Astrocyte (in vitro differentiated cells and primary cell): Measurements from ENCODE around the gene VAC14.

Experiments used
- EZH2 ChIP-seq: IDR thresholded peaks from 2 replicates; pipeline ENCODE4 v1.6.1; 2012; ENCODE audit warnings: mild to moderate bottlenecking, low read length, inconsistent platforms; ENCODE audit not compliant: insufficient read depth
- TF ChIP-seq, protein P1 (sequence below): IDR thresholded peaks from 2 replicates; pipeline ENCODE4 v1.5.1; 2011; ENCODE audit warnings: low read depth, mild to moderate bottlenecking, inconsistent platforms, low read length, moderate library complexity; ENCODE audit not compliant: insufficient read depth

DNA sequence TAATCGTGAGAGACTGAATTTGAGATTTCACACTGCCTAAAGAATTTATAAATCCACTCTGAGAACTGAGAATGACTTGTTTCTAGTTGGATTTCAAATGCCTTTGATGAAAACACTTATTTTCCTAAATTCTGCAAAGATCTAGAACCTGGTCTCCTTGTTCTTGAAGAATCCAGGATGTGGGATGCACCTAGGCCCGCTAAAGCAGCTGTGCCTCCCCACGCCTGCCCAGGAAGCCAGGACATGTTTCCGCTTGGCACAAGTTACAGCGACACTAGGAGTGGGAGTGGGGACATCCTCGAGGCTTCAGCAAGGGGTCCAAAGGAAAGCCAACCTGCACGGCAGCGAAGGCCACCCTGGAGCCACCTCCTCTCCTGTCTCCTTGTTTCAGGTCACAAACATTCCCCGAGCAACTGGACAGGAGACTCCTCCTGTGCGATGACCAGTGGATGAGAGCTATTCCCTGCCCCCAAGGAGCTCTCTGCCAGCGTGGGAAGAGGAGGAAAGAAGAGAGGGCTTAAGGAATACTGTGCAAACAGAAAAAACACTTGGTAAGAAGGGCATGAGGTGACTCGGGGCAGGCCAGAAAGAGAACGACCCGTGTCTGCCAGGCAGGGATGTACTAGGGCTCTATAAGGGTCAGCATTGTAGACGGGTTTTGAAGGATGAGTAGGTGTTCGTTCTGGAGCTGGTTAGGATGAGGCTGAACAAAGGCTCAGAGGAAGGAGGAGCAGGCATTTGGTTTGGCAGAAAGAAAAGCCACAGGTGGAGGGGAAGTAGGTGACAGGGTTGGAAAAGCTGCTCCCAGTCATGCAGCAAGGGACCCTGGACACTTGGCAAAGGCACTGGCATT is 11.1 kb downstream of the VAC14 start:
- TF ChIP-seq, protein P1, sequence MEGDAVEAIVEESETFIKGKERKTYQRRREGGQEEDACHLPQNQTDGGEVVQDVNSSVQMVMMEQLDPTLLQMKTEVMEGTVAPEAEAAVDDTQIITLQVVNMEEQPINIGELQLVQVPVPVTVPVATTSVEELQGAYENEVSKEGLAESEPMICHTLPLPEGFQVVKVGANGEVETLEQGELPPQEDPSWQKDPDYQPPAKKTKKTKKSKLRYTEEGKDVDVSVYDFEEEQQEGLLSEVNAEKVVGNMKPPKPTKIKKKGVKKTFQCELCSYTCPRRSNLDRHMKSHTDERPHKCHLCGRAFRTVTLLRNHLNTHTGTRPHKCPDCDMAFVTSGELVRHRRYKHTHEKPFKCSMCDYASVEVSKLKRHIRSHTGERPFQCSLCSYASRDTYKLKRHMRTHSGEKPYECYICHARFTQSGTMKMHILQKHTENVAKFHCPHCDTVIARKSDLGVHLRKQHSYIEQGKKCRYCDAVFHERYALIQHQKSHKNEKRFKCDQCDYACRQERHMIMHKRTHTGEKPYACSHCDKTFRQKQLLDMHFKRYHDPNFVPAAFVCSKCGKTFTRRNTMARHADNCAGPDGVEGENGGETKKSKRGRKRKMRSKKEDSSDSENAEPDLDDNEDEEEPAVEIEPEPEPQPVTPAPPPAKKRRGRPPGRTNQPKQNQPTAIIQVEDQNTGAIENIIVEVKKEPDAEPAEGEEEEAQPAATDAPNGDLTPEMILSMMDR = no peak
- TF ChIP-seq EZH2 = no peak
